Prostate gland (tissue), 2 donors: Measurements from ENCODE around the gene ARID2.

Experiments used
- CTCF ChIP-seq, 4 experiments: fragments of 200-600 bp in 2 of 4; fragments of 450-650 bp in 2 of 4; sonication (generic) in 2 of 4; IDR thresholded peaks; 1 replicate in 3 of 4; 2 replicates in 1 of 4; pipeline ENCODE4 v1.5.1; 2016 to 2019; ENCODE audit warnings: antibody characterized with exemption in 4 of 4, mild to moderate bottlenecking in 2 of 4, moderate library complexity in 2 of 4
- POLR2A ChIP-seq: fragments of 450-650 bp; IDR thresholded peaks from one replicate; pipeline ENCODE4 v1.6.1; 2016; ENCODE audit warnings: antibody characterized with exemption, mild to moderate bottlenecking
- POLR2AphosphoS5 ChIP-seq: sonication (generic); formaldehyde crosslinking; IDR thresholded peaks from one replicate; pipeline ENCODE4 v1.6.1; 2017; ENCODE audit warnings: antibody characterized with exemption

GRCh38 chr12:45728630-45729232 lies 775 bp upstream of the ARID2 start:
- peak; percentile 85 to 98 (median 96) for TF ChIP-seq CTCF (IDR thresholded peaks at IDR 0.05)
- peak; percentile 83 for TF ChIP-seq POLR2A
- peak; percentile 88 for TF ChIP-seq POLR2AphosphoS5
